NCI-H146 treated with DMSO at 0.1 percent for 48 hours (cell line): ENCODE measurements around the gene GAS1.

ENCODE experiments used
- DNase-seq: peaks from one replicate; lab custom pipeline; 2025; ENCODE audit not compliant: unreplicated experiment; lab: John Stamatoyannopoulos, UW

GAS1 gene

GRCh38 chr9:86965636-86966395, 18.5 kb upstream of the GAS1 start:
- no peak for DNase-seq

DNA sequence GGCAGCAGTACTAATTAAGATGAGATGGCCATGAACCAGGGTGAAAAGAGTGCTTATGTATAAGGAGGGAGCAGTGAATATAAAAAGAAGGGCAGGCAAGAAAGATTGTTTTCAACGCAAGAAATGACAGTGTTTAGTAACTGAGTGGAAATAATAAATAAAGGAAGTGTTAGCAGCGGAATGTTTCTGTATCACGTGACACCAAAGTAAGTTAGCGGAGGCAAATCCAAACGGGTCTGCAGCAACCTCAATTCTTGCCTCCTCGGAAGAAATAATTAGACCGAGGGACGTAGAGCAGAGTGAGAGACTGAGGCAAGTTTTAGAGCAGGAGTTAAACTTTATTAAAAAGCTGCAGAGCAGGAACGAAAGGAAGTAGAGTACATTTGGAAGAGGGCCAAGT, 15.4 kb upstream of the GAS1 start:
- no peak for DNase-seq

GRCh38 chr9:86960938-86961337, 13.6 kb upstream of the GAS1 start:
- no peak for DNase-seq

DNA sequence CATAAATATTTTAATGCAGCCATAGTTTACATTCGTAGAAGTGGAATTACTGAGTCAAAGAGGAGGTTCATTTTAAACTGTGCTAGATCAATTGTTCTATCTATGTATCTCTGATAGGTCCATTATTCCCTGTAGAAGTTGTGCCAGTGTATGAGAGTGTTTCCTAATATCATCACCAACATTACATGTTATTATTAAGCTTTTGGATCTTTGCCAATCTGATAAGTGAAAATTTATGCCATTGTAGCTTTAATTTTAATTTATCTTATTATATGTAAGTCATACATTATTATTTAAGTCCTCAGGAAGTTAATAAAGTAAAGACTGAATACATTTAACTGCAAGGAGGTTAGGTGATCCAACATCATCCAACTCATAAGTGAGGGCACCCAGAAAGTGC, 10.9 kb upstream of the GAS1 start:
- no peak for DNase-seq

DNA sequence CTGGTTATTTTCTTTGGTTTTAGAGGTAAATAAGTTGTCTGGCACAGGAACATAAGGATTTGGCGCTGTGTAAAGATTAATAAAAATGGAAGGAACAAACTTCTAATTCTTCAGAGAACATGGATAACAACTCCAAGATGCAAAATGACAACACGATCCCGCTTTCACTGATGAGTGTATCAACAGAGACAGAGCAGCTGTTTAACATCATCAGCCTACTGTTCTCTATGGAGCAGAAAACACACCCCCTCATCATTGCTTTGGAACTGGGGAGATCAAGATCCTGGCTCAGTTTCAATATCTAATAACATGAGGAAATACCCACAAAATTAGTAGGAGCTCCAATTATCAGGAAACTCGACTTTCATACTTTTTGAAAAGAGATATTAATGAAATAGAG, 8.3 kb upstream of the GAS1 start:
- no peak for DNase-seq

GRCh38 chr9:86955042-86955441, 7.7 kb upstream of the GAS1 start:
- no peak for DNase-seq

- no peak for DNase-seq
These were observed 5.9 kb upstream of the GAS1 start for GRCh38 chr9:86953181-86953580.

DNA sequence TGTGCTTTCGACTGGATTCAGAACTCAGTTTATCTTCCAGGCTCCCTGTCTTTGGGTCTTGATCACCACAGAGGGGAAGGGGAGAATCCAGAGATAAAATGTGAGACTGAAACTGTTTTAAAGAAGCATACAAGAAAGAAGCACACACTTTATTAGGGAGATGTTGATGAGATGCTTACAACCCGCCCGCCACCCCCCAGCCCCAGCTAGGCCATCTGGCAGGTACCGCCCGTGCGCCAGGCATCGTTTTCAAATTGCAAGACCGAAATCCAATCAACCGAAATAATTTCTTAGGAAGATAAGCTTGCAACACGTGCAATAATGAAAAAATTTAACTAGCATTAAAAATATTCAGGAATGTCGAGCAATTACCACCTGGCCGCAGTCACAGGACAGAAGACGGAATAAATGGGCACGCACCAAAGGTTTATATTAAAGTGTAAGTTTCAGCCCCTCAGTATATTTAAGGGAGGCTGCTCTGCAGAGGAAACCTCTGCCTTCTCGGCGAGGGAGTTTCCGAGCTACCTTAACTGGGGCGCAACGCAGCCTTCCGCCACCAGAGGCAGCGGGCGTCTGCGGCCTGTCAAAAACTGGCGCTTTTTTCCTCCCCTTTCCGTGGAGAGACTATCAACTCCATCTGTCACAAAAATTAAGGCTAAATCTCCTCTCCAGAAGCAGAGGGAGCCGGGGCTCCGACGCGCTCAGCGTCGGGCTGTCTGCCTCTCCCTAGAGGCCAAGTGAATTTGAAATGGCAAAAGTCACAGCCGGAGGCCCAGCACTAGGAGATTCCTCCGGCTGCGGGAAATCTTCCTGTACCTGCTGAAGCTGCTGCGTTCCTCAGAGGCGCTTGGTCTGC, 996 bp upstream of the GAS1 start:
- DNase-seq, result no peak

DNA sequence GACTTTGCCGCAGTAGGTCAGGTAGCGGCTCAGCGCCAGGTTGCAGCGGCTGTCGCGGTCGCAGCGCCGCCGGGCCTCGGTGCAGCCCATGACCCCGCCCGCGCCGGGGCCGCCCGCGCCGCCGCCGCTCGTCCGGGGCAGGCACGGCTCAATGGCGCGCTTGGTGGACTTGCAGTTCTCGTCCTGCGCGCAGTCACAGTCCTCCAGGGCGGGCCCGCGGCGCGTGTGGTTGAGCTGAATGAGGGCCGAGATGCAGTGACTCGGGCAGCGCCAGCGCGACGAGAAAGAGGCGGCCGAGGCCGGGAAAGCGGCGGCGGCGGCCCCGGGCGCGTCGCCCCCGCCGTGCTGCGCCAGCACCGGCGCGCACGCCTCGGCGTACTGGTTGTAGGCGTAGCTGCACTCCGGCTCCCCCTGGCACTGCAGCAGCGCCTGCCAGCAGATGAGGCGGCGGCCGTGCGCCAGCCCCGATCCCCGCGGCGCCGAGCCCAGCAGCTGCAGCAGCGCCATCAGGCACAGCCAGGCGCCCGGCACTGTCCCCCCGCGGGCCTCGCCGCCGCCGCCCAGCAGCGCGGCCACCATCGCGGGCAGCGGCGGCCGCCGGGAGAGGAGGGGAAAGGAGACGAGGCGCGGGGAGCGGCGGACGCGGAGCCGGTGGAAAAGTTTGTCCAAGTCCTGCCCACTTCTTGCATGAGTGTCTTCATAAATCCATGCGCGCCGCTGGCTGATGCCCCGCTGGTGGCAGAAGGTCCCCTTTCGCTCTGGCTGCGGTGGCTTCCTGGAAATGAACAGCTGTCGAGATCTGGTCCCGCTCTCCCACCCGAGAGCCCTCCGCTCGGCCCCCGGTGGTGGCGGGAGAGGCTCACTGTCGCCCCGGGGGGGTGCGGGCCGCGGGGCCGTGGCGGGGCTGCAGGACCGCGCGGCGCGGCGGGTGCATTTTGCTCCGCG, 833 bp downstream of the GAS1 start:
- no peak for DNase-seq

- DNase-seq, result no peak
These were observed 1.5 kb downstream of the GAS1 start for GRCh38 chr9:86945728-86946200.

DNA sequence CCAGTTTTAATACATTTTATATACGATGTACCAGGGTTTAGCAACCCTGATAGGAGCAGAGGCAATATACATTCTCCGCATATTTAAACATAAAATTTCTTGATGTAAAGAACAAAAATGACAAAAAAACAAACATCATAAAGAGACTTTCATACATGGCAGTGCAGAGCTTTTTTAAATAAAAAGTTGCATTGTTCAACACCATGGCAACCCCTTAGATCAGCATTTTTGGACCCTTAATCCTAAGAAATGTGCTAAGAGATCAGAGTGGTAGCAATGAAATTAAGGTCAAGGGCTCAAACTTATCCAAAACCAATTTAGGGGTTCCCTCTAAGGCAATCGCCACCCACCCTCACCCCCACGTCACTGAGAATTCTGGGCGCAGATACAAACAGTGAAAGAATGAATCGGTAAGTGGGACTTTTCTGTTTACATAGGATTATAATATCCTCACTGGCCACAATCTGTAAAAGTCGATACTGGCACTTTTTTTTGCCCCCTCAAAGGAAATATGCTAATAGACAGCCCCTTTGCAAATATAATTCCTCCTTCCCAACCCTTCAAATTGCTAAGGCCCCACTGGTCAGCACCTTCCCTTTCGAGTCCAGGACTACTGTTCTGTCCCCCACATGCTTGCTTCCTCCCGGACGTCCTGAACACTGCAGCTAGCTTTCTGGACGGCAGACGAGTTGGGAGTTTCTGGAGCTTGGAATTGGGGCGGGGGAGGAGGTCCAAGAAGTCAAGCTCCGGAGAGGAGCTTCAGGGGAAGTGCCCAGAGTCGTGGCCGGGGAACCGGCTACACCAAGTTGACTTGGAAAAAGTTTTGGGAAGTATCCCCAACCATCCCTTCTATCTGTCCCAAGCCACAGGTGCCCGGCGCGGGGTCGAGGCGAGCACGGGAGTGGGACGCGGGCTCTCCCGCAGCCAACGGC, 2.2 kb downstream of the GAS1 start:
- no peak for DNase-seq

GRCh38 chr9:86943201-86944113, 3.8 kb downstream of the GAS1 start:
- DNase-seq, result no peak

- no peak for DNase-seq
These were observed 4.8 kb downstream of the GAS1 start for GRCh38 chr9:86942281-86943200.

DNA sequence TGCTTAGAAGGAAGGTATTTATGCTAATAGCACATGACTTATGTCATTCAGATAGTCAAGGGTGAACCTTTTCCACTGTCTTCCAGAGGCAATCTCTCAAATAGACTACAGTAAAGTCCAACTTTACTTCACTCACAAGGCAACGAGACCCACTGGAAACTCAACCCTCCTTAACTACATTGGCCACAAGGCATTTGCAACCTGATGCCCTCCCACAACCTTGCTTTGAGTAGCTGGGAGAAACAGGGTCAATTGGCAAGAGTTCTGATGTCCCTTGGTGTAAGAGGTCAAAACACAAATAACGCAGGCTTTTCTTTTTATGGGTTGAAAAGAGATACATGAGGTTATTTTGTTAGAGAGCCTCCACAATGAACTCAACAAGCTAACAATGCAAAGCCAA, 6.1 kb downstream of the GAS1 start:
- no peak for DNase-seq

DNA sequence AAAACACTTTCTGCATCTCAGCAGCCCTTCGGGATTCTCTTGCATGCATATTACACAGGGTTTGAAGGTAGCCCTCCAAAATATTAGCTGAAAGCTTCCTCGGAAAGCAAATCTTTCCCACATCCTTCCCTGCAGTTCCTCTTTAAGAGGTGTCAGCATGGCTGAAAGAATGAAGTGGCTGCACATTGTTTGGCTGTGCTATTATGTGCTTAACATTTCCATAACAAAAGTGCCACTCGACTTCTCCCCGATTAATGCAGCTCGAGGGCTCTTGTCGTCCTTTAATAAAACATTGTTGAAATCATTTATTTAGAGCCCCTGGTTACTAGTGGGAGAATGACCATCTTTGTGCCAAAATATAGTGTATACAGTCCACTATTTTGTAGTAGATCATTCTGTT, 6.5 kb downstream of the GAS1 start:
- no peak for DNase-seq

GRCh38 chr9:86939891-86940290, 7.4 kb downstream of the GAS1 start:
- no peak for DNase-seq

GRCh38 chr9:86939321-86939720, 8.0 kb downstream of the GAS1 start:
- DNase-seq, result no peak

DNA sequence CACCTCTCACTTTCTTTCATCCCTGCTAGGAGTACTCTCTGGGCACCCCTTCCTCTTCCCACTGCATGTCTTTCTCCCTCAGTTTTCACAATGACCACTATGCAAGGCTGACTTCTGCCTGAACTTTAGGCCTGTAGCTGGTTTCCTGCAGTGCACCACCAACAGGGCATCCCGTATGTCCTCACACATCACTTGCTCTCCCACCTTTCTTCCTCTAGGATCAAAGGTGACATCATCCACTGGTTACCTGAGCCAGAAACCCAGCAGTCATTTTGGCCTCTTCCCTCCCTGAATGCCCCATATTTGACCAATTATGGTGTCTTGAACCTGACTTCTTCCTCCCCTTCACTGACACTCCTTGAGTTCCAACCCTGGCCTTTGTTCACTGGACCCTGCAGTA, 8.5 kb downstream of the GAS1 start:
- no peak for DNase-seq
